Lower leg skin (tissue), 3 donors: ENCODE data around the gene NIPSNAP3A.

Experiments used
- CTCF ChIP-seq, 3 donors: fragments of 450-650 bp; IDR thresholded peaks; one replicate each; pipeline ENCODE4 v1.5.1; 2016; ENCODE audit warnings: antibody characterized with exemption in 3 of 3, mild to moderate bottlenecking in 3 of 3, moderate library complexity in 2 of 3
- POLR2A ChIP-seq, 2 donors: fragments of 450-650 bp; IDR thresholded peaks; one replicate each; pipeline ENCODE4 v1.6.1; 2016 to 2017; ENCODE audit warnings: antibody characterized with exemption in 2 of 2, mild to moderate bottlenecking in 1 of 2, moderate library complexity in 1 of 2

DNA sequence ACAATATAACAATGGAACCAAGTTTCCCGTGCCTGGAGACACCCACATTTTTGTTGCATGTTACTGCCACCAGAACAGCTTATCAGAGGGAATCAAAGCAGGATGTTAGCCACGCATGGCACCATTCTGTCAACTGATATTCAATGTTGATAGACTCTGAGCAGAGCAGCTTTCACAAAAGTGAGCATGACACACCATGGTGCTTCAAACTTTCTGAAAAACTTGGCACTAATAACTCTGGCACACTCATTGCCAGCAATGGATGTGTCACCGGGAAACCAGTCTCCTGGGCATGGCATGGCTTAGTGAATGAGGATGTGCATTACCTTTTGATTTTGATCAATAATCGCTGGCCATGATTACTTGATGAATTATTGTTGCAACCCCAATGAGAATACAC is 36.1 kb downstream of the NIPSNAP3A start:
- TF ChIP-seq CTCF (IDR thresholded peaks at IDR 0.05) (no peak), POLR2A (IDR thresholded peaks at IDR 0.05) (no peak)
